GM12878 (cell line): ENCODE data around the gene NHSL1. TPM values are rescaled to one million over a fixed set of nuclear protein-coding genes. Genes with fewer than 3 reads are reported as not detected.

Source experiments
- ATAC-seq: fragments of 200-7000 bp; cut with Tn5 transposase; 3 replicates; pipeline ENCODE4 v1.9.1; 2020; ENCODE audit warnings: mild to moderate bottlenecking, moderate library complexity
- BruUV-seq: library from RNA; stranded (reverse); fragments of 400-500 nt; replicated peaks from 2 replicates; lab custom pipeline; 2021; lab: Mats Ljungman, UMichigan
- CTCF ChIA-PET: fragments of 300-600 bp; sonication (Branson Sonifier 250); formaldehyde crosslinking; extraction: SDS; loops from one replicate; lab custom pipeline; 2021; ENCODE audit warnings: inconsistent platforms; lab: Yijun Ruan, JAX
- POLR2A ChIA-PET: fragments of 350-600 bp; formaldehyde crosslinking; extraction: SDS; loops from one replicate; lab custom pipeline; 2021; ENCODE audit warnings: inconsistent platforms; lab: Charles Lee
- RAD21 ChIA-PET: fragments of 300-600 bp; sonication (Branson Sonifier 250); formaldehyde crosslinking; loops from one replicate; lab custom pipeline; 2023; ENCODE audit warnings: antibody characterized with exemption; ENCODE audit not compliant: unreplicated experiment; lab: Charles Lee
- SMC1A ChIA-PET: fragments of 300-600 bp; sonication (Branson Sonifier 250); formaldehyde crosslinking; loops from one replicate; lab custom pipeline; 2023; ENCODE audit not compliant: unreplicated experiment, uncharacterized antibody; lab: Charles Lee
- DNase-seq: peaks from one replicate; pipeline ENCODE4 v3.0.0-alpha.2; 2011; ENCODE audit warnings: low read depth, low spot score
- FAIRE-seq: peaks from 3 replicates; lab custom pipeline; 2011; peaks lifted over from hg19 to GRCh38; lab: Jason Lieb, UNC
- H2AFZ ChIP-seq: 2 replicates; pipeline ENCODE4 v1.6.0; 2011; ENCODE audit warnings: low read depth, low read length, control low read depth; ENCODE audit not compliant: control insufficient read depth
- H3K27ac ChIP-seq: 2 replicates; pipeline ENCODE4 v1.5.1; 2011; ENCODE audit warnings: control low read depth; ENCODE audit not compliant: control insufficient read depth, insufficient read depth
- H3K27me3 ChIP-seq, 2 experiments: replicated peaks in 1 of 2; 2 replicates each; pipeline versions ENCODE4 v1.6.0 to v1.6.1; 2011; ENCODE audit warnings: low read length in 1 of 2; ENCODE audit not compliant: control insufficient read depth in 2 of 2, insufficient read depth in 2 of 2
- H3K36me3 ChIP-seq, 2 experiments: 2 replicates each; pipeline ENCODE4 v1.5.1; 2011; ENCODE audit warnings: low read length in 1 of 2; ENCODE audit not compliant: control insufficient read depth in 2 of 2, insufficient read depth in 2 of 2
- H3K4me1 ChIP-seq: 2 replicates; pipeline ENCODE4 v1.6.1; 2011; ENCODE audit warnings: mild to moderate bottlenecking, low read length, moderate library complexity, mixed read lengths; ENCODE audit not compliant: control insufficient read depth, insufficient read depth
- H3K4me2 ChIP-seq: 2 replicates; pipeline ENCODE4 v1.6.0; 2011; ENCODE audit warnings: control low read depth; ENCODE audit not compliant: control insufficient read depth, insufficient read depth
- H3K4me3 ChIP-seq: fragments of 200-600 bp; sonication (generic); 2 replicates; pipeline ENCODE4 v1.5.1; 2016
- H3K79me2 ChIP-seq: 2 replicates; pipeline ENCODE4 v1.6.0; 2011; ENCODE audit warnings: low read length; ENCODE audit not compliant: control insufficient read depth, insufficient read depth
- H3K9ac ChIP-seq: 2 replicates; pipeline ENCODE4 v1.8.0; 2011; ENCODE audit warnings: low read length, control low read depth, mixed read lengths; ENCODE audit not compliant: control insufficient read depth, insufficient read depth
- H3K9me3 ChIP-seq: replicated peaks from 3 replicates; pipeline ENCODE4 v1.5.1; 2011; ENCODE audit warnings: mild to moderate bottlenecking, low read length; ENCODE audit not compliant: control insufficient read depth, insufficient read depth
- H4K20me1 ChIP-seq: 2 replicates; pipeline ENCODE4 v1.6.0; 2011; ENCODE audit not compliant: control insufficient read depth, insufficient read depth
- BCL3 ChIP-seq: IDR thresholded peaks from 2 replicates; pipeline ENCODE4 v1.6.1; 2011; ENCODE audit warnings: borderline replicate concordance, low read depth, mild to moderate bottlenecking, moderate library complexity, low read length; ENCODE audit not compliant: insufficient read depth, poor library complexity, severe bottlenecking
- CHD2 ChIP-seq: IDR thresholded peaks from 2 replicates; pipeline ENCODE4 v1.6.1; 2011; ENCODE audit warnings: low read depth, low read length, improper control_type of control experiment, borderline replicate concordance
- ETV6 ChIP-seq, 2 experiments: fragments of 450-650 bp in 1 of 2; IDR thresholded peaks in 1 of 2; conservative IDR thresholded peaks in 1 of 2; 2 replicates each; pipeline ENCODE4 v1.6.1; 2014; ENCODE audit warnings: antibody characterized with exemption in 1 of 2, borderline replicate concordance in 1 of 2, low read depth in 1 of 2, mild to moderate bottlenecking in 1 of 2, moderate library complexity in 1 of 2
- MAX ChIP-seq: IDR thresholded peaks from 2 replicates; pipeline ENCODE4 v1.6.1; 2012; ENCODE audit warnings: low read depth, low read length, improper control_type of control experiment
- MTA2 ChIP-seq: fragments of 450-650 bp; IDR thresholded peaks from 2 replicates; pipeline ENCODE4 v1.6.1; 2016; ENCODE audit warnings: low read depth, mild to moderate bottlenecking, moderate library complexity
- RAD21 ChIP-seq: IDR thresholded peaks from 2 replicates; pipeline ENCODE4 v1.6.1; 2011; ENCODE audit warnings: mild to moderate bottlenecking, low read depth, low read length, moderate library complexity; ENCODE audit not compliant: insufficient read depth
- TCF3 ChIP-seq: IDR thresholded peaks from 2 replicates; pipeline ENCODE4 v1.6.1; 2012; ENCODE audit warnings: low read depth, mild to moderate bottlenecking, low read length, borderline replicate concordance; ENCODE audit not compliant: insufficient read depth
- ZNF24 ChIP-seq: fragments of 450-650 bp; IDR thresholded peaks from 2 replicates; pipeline ENCODE4 v1.6.1; 2017; ENCODE audit warnings: antibody characterized with exemption, mild to moderate bottlenecking
- ZNF622 ChIP-seq: fragments of 450-650 bp; IDR thresholded peaks from 2 replicates; pipeline ENCODE4 v1.6.1; 2017; ENCODE audit warnings: mild to moderate bottlenecking, inconsistent platforms
- WGBS: methylation state at CpG from one replicate; pipeline ENCODE4 v1.1.6; 2016; ENCODE audit warnings: low lambda C conversion rate; ENCODE audit not compliant: insufficient replicate concordance, insufficient coverage; ENCODE audit errors: missing lambda C conversion rate; 5-methylcytosine and 5-hydroxymethylcytosine counted together
- in situ Hi-C: fragments of 300-500 bp; cut with MboI; formaldehyde crosslinking; loops from 9 replicates; pipeline ENCODE4 v1.14.3; 2018; ENCODE audit warnings: mixed read lengths
- intact Hi-C: fragments of 100-400 bp; cut with micrococcal nuclease; formaldehyde crosslinking; loops from one replicate; pipeline ENCODE4 v1.14.2; 2022; ENCODE audit not compliant: unreplicated experiment
- polyA plus RNA-seq, 11 experiments: library from polyadenylated mRNA; depleted of rRNA in 4 of 11; unstranded in 6 of 11; stranded (reverse) in 5 of 11; fragments of >200 nt; fragmentation: Nextera tagmentation in 4 of 11; fragmentation: Illumina TruSeq in 1 of 11; extraction: Ambion mirVana in 4 of 11; extraction: Trizol in 1 of 11; gene quantifications; 1 replicate in 1 of 11; 2 replicates in 10 of 11; pipeline versions ENCODE4 v1.2.1 to v1.2.3, GENCODE V29; 2011 to 2016; ENCODE audit warnings: inconsistent platforms in 2 of 11, missing spikeins in 2 of 11, low read depth in 1 of 11
- total RNA-seq, 4 experiments: library from RNA; depleted of rRNA in 3 of 4; stranded (reverse); fragments of >200 nt in 3 of 4; fragmentation: Illumina TruSeq in 1 of 4; extraction: Trizol in 1 of 4; gene quantifications; 2 replicates each; pipeline versions ENCODE4 v1.2.1 to v1.2.3, GENCODE V29; 2013 to 2021
- TF ChIP-seq, protein P1 (sequence below): IDR thresholded peaks from 2 replicates; pipeline ENCODE4 v1.6.1; 2012; ENCODE audit warnings: low read depth, low read length, improper control_type of control experiment
- TF ChIP-seq, protein P2 (sequence below): IDR thresholded peaks from 2 replicates; pipeline ENCODE4 v1.6.1; 2012; ENCODE audit warnings: mild to moderate bottlenecking, low read depth, low read length

The NHSL1 gene
- total and polyA plus RNA-seq, 10 of the 15 experiments (the other 5 are each of a cell fraction or from before 2014, with no cell fraction given), result 0.26 to 14.1 (median 0.90) TPM

DNA sequence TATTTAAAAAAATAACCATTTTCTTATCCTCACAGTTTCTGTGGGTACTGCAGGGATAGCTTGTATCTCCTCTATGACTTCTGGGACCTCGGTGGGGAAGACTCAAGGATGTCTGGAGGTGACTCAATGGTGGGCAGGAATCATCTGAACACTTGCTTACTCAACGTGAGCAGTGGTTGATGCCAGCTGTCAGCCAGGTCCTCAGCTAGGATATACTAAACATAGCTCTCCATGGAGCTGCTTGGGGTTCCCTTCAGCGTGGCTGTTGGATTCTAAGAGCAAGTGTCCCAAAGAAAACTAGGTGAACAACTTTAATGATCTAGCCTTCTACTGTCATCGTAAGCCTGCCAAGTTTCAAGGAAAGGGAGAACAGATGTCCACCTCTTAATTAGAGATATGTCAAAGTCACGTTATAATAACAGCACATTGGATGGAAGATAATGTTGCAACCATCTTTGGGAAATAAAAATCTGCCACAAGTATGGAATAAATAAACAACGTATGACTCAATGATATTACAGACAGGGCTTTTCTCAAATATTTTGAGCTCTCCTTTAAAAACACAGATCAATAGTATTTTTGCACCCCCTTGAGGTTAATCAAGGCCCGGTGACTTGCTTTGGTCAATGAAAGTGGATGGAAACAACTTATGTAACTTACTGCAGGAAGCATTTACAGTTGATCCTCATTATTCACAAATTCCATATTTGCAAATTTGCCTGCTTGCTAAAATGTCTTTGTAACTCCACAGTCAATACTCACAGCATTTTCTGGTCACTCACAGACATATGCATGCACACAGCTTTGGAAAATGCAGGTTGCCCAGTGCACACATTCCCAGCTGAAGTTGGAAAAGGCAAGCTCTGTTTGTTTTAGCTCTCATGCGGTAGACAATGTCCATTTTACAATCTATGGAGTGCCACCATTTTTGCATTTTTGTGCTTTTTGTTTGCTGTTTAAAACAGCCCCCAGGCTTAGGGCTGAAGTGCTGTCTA, 101.9 kb downstream of the NHSL1 start (continued):
- no peak for TF ChIP-seq ZNF24
- no peak for TF ChIP-seq MTA2
- TF ChIP-seq MAX, result no peak
- TF ChIP-seq ZNF622, result no peak
- TF ChIP-seq, protein P1, sequence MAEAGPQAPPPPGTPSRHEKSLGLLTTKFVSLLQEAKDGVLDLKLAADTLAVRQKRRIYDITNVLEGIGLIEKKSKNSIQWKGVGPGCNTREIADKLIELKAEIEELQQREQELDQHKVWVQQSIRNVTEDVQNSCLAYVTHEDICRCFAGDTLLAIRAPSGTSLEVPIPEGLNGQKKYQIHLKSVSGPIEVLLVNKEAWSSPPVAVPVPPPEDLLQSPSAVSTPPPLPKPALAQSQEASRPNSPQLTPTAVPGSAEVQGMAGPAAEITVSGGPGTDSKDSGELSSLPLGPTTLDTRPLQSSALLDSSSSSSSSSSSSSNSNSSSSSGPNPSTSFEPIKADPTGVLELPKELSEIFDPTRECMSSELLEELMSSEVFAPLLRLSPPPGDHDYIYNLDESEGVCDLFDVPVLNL, result no peak

DNA sequence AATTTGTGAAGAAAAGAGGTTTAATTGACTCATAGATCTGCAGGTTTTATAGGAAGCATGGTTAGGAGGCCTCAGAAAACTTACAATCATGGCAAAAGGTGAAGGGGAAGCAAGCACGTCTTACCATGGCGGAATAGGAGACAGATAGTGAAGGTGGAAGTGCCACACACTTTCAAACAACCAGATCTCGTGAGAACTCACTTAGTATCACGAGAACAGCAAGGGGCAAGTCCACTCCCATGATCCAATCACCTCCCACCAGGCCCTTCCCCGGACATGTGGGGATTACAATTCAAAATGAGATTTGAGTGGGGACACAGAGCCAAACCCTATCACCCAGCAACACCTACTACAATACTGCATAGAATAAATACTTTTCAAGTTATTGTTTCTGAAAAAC, 102.6 kb downstream of the NHSL1 start:
- ChIA-PET SMC1A (no interaction called here), CTCF (interaction anchor here (1.3 kb wide), 1 partner anchor 280 kb away, joined by 3 read pairs; no protein-coding TSS in a partner anchor), RAD21 (no interaction called here), POLR2A (interaction anchor here (0.5 kb wide), 1 partner anchor 354 kb away, joined by 3 read pairs; no protein-coding TSS in a partner anchor)
- no peaks in the 10 kb centered on the region for H3K4me1 ChIP-seq
- H3K4me3 ChIP-seq, result no peak overlapping the region
- in situ Hi-C loops (no loop called here), intact Hi-C loops (no loop called here)
- H3K27ac ChIP-seq, result no peak overlapping the region
- no peaks in the 10 kb centered on the region for H3K79me2 ChIP-seq
- WGBS, result 40% methylated on average over 5 of the region's 5 CpGs
- no peaks in the 10 kb centered on the region for H4K20me1 ChIP-seq
- no TSS peak for BruUV-seq
- no peak for DNase-seq
- H3K36me3 ChIP-seq, result no peaks in the 10 kb centered on the region
- H3K27me3 ChIP-seq, result no peaks in the 10 kb centered on the region
- ATAC-seq, result no peak
- no peak for TF ChIP-seq TCF3
- no peak for TF ChIP-seq RAD21
- no peak for TF ChIP-seq BCL3
- TF ChIP-seq ETV6 (conservative IDR thresholded peaks at IDR 0.05 in 1 of 2, IDR thresholded peaks at IDR 0.05 in 1 of 2; ENCODE audit: borderline replicate concordance in 1 of 2, low read depth in 1 of 2), result no peak
- TF ChIP-seq, protein P2, sequence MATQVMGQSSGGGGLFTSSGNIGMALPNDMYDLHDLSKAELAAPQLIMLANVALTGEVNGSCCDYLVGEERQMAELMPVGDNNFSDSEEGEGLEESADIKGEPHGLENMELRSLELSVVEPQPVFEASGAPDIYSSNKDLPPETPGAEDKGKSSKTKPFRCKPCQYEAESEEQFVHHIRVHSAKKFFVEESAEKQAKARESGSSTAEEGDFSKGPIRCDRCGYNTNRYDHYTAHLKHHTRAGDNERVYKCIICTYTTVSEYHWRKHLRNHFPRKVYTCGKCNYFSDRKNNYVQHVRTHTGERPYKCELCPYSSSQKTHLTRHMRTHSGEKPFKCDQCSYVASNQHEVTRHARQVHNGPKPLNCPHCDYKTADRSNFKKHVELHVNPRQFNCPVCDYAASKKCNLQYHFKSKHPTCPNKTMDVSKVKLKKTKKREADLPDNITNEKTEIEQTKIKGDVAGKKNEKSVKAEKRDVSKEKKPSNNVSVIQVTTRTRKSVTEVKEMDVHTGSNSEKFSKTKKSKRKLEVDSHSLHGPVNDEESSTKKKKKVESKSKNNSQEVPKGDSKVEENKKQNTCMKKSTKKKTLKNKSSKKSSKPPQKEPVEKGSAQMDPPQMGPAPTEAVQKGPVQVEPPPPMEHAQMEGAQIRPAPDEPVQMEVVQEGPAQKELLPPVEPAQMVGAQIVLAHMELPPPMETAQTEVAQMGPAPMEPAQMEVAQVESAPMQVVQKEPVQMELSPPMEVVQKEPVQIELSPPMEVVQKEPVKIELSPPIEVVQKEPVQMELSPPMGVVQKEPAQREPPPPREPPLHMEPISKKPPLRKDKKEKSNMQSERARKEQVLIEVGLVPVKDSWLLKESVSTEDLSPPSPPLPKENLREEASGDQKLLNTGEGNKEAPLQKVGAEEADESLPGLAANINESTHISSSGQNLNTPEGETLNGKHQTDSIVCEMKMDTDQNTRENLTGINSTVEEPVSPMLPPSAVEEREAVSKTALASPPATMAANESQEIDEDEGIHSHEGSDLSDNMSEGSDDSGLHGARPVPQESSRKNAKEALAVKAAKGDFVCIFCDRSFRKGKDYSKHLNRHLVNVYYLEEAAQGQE, result no peak
- TF ChIP-seq CHD2, result no peak
- no peak overlapping the region for H3K9ac ChIP-seq
- H3K9me3 ChIP-seq, result no peaks in the 10 kb centered on the region
- no peak overlapping the region for H3K4me2 ChIP-seq
- no peak for FAIRE-seq
- H2AFZ ChIP-seq, result no peak overlapping the region
